ENCODE data around the gene CYB5D1.

GRCh38 chr17:7822126-7822525 lies 35.7 kb upstream of the CYB5D1 start:
- TF ChIP-seq, protein P1, sequence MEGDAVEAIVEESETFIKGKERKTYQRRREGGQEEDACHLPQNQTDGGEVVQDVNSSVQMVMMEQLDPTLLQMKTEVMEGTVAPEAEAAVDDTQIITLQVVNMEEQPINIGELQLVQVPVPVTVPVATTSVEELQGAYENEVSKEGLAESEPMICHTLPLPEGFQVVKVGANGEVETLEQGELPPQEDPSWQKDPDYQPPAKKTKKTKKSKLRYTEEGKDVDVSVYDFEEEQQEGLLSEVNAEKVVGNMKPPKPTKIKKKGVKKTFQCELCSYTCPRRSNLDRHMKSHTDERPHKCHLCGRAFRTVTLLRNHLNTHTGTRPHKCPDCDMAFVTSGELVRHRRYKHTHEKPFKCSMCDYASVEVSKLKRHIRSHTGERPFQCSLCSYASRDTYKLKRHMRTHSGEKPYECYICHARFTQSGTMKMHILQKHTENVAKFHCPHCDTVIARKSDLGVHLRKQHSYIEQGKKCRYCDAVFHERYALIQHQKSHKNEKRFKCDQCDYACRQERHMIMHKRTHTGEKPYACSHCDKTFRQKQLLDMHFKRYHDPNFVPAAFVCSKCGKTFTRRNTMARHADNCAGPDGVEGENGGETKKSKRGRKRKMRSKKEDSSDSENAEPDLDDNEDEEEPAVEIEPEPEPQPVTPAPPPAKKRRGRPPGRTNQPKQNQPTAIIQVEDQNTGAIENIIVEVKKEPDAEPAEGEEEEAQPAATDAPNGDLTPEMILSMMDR (IDR thresholded peaks at IDR 0.05) = no peak
- TF ChIP-seq POLR2A (IDR thresholded peaks at IDR 0.05) (no peak), POLR2AphosphoS5 (IDR thresholded peaks at IDR 0.05) (no peak)

All from sigmoid colon (tissue), 4 donors.